Measurements from ENCODE around the gene GRK4. TPM values are rescaled to one million over a fixed set of nuclear protein-coding genes. Genes with fewer than 3 reads are reported as not detected.
"Not testable (repeated sequence)": the region's sequence is repeated elsewhere in the genome, so short reads cannot be mapped to it uniquely, and the experiment has no call there.

Gene GRK4
- total RNA-seq, 1 donor from 2014 or later, result 9.3 TPM

DNA sequence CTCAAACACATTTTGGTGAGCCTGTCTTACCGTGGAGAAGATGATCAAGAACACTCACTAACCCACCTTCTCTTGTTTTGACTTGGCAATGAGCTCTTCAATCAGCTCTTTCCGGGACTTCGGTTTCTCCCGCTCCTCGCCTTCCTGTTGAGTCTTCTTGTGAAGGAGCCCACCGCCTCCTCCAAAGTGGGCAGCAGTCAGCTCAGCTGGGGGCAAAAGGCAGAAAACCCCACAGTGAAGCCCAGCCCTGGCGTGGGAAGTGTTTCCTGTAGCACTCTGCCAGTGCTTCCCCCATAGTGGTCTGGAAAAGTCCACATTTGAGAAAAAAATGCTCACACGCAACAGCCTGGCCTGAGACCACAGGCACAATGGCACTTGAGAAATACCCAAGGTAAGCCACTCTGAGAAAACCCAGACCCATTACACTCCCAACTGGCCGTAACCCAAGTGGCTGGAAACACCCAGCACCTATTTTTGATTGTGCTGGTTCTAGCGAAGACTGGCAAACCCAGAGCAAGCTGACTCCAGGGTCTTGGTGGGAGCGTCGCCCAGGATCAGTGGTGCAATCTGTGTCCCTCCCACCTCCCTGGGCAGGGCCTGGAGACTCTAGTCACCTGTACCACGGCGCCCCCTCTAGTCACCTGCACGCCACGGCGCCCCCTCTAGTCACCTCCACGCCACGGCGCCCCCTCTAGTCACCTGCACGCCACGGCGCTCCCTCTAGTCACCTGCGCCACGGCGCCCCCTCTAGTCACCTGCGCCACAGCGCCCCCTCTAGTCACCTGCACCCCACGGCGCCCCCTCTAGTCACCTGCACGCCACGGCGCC is 8.8 kb upstream of the GRK4 start:
- no peak for DNase-seq (ENCODE audit: extremely low spot score, unreplicated experiment)
- Mint-ChIP-seq H3K27me3 (no peaks in the 10 kb centered on the region), H3K4me1 (ENCODE audit: unreplicated experiment) (peaks cover 18% of the 10 kb centered on the region), H3K4me3 (no peak overlapping the region), H3K36me3 (peaks cover 42% of the 10 kb centered on the region), H3K27ac (no peak overlapping the region), H3K9me3 (no peaks in the 10 kb centered on the region)
- peak; percentile 35 for TF ChIP-seq CTCF (conservative IDR thresholded peaks at IDR 0.05)

DNA sequence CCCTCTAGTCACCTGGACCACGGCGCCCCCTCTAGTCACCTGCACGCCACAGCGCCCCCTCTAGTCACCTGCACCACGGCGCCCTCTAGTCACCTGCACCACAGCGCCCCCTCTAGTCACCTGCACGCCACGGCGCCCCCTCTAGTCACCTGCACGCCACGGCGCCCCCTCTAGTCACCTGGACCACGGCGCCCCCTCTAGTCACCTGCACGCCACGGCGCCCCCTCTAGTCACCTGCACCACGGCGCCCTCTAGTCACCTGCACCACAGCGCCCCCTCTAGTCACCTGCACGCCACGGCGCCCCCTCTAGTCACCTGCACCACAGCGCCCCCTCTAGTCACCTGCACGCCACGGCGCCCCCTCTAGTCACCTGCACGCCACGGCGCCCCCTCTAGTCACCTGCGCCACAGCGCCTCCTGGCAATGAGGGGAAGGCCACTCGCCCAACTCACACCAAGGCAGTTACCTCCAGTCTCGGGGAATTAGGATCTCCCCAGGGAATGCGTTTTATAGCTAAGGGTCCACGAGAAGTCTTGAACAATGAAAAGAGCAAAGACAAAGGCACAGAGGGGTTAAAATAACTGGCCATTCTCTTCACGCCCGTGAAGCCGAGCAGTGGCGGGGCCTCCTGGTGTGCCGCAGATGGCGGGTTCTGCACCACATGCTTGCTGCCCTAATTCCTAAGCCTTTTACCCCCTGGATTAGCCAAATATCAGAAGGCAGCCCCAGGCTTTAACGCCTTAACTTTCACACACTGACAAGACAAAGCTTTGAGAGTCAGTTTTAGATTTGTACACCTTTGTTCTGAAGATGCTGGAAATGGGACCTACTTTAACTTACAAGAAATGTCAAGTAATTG is 8.0 kb upstream of the GRK4 start:
- DNase-seq (ENCODE audit: extremely low spot score, unreplicated experiment), result not testable (repeated sequence)

GRCh38 chr4:2958446-2958845 is 4.9 kb upstream of the GRK4 start:
- peaks cover 27% of the 10 kb centered on the region for H3K4me1 Mint-ChIP-seq (ENCODE audit: unreplicated experiment)
- peak overlapping the region; percentile 61 for H3K4me3 Mint-ChIP-seq
- no peaks in the 10 kb centered on the region for H3K27me3 Mint-ChIP-seq
- H3K27ac Mint-ChIP-seq, result peak overlapping the region; percentile 70
- peaks cover 26% of the 10 kb centered on the region for H3K36me3 Mint-ChIP-seq
- no peak for DNase-seq (ENCODE audit: extremely low spot score, unreplicated experiment)
- no peak for TF ChIP-seq CTCF (conservative IDR thresholded peaks at IDR 0.05)
- H3K9me3 Mint-ChIP-seq, result no peaks in the 10 kb centered on the region

More for the DNA sequence above, 8.0 kb upstream of the GRK4 start:
- Mint-ChIP-seq H3K4me1 (ENCODE audit: unreplicated experiment) (peaks cover 18% of the 10 kb centered on the region), H3K36me3 (peaks cover 38% of the 10 kb centered on the region)
- TF ChIP-seq CTCF (conservative IDR thresholded peaks at IDR 0.05), result peak; percentile 15
- H3K4me3 Mint-ChIP-seq, H3K27ac Mint-ChIP-seq, H3K27me3 Mint-ChIP-seq, H3K9me3 Mint-ChIP-seq: not testable (repeated sequence)

- not testable (repeated sequence) for H3K27me3 Mint-ChIP-seq; H3K27ac Mint-ChIP-seq; DNase-seq (ENCODE audit: extremely low spot score, unreplicated experiment)
These were observed 2.9 kb upstream of the GRK4 start for GRCh38 chr4:2960450-2960849.

DNA sequence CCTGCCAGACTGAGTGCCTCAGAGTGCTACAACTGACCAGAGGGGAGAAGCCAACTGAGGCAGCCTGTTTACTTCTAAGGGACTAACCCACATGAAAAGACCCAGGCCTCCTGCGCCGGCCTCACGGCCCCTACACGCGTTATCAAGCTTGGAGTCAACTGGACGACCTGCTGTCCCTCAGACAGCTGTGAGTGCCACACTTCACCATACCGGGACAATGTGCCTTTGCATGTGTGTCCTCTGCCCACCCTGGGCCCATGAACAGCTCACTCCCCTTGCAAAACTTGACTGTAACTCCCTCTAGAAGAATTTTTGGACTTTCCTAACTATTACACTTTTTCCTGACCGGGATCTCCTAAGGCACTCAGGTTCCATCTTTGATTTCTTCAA is 2.0 kb upstream of the GRK4 start:
- Mint-ChIP-seq H3K27me3 (no peaks in the 10 kb centered on the region), H3K4me1 (ENCODE audit: unreplicated experiment) (peaks cover 33% of the 10 kb centered on the region), H3K9me3 (no peaks in the 10 kb centered on the region), H3K27ac (no peak overlapping the region), H3K4me3 (peak overlapping the region; percentile 89), H3K36me3 (peaks cover 10% of the 10 kb centered on the region)
- no peak for TF ChIP-seq CTCF (conservative IDR thresholded peaks at IDR 0.05)
- no peak for DNase-seq (ENCODE audit: extremely low spot score, unreplicated experiment)

More at GRCh38 chr4:2960450-2960849, 2.9 kb upstream of the GRK4 start:
- not testable (repeated sequence) for H3K9me3 Mint-ChIP-seq, H3K4me3 Mint-ChIP-seq
- Mint-ChIP-seq H3K36me3 (peaks cover 19% of the 10 kb centered on the region), H3K4me1 (ENCODE audit: unreplicated experiment) (peaks cover 33% of the 10 kb centered on the region)
